ENCODE data around the gene BIRC7. TPM values are rescaled to one million over a fixed set of nuclear protein-coding genes. Genes with fewer than 3 reads are reported as not detected.

BIRC7 gene
- total RNA-seq, 1 experiment from 2014 or later: 0.96 TPM

DNA sequence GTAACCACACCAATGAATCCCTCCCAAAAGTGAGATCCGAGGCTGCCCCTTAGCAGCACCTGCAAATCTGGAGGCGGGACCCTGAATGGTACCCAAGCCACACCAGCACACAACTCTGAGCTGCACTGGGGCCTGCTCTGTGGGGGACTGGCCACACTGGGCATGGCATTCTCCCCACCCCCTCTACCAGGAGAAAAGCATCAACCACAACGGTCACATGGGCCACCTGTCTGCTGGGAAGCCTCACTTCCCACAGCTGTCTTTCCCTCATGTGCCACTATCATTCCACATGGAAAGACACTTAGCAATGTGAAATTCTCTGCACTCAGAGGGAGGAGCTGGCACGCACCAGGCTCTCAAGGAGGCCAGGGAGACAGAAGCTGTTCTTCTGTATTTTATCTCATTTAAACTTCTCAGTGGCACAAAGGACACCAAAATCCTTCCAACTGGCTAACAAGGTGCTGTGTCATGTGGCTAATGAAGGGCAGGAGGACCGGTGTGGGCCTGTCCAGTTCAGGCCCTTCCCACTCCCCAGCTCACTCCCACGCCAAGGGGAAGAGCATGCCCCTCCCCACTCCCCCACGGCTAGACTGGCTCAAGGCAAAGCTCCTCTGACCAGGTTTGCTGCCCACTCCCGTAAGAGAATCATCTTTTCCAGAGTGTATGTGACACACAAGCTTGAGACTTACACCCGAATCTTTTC is 38.8 kb upstream of the BIRC7 start:
- peak; percentile 40; the same call in 1 of the 2 replicates for ATAC-seq

More for the DNA sequence above, 38.8 kb upstream of the BIRC7 start:
- TF ChIP-seq POLR2AphosphoS5 (IDR thresholded peaks at IDR 0.05; ENCODE audit: low read depth, low read length) (no peak), POLR2A (IDR thresholded peaks at IDR 0.05; ENCODE audit: borderline replicate concordance, extremely low read depth, insufficient read depth, insufficient read length) (no peak), EZH2phosphoT487 (IDR thresholded peaks at IDR 0.05; ENCODE audit: borderline replicate concordance) (no peak), ZFX (IDR thresholded peaks at IDR 0.05) (no peak), ELF1 (IDR thresholded peaks at IDR 0.05; ENCODE audit: borderline replicate concordance, low read depth) (no peak), EZH2 (IDR thresholded peaks at IDR 0.05) (no peak), ATF3 (IDR thresholded peaks at IDR 0.05) (no peak), SIN3A (IDR thresholded peaks at IDR 0.05; ENCODE audit: low read depth) (no peak), TCF7L2 (IDR thresholded peaks at IDR 0.05; ENCODE audit: borderline replicate concordance, extremely low read depth, insufficient read depth, insufficient read length) (no peak), RAD21 (IDR thresholded peaks at IDR 0.05; ENCODE audit: low read depth) (no peak), MAX (IDR thresholded peaks at IDR 0.05) (no peak), ZNF274 (IDR thresholded peaks at IDR 0.05; ENCODE audit: low read depth, low read length) (no peak), REST (IDR thresholded peaks at IDR 0.05; ENCODE audit: low read depth) (no peak), FOSL1 (IDR thresholded peaks at IDR 0.05; ENCODE audit: low read depth) (no peak), SP1 (IDR thresholded peaks at IDR 0.05; ENCODE audit: low read depth) (no peak), ZBTB33 (IDR thresholded peaks at IDR 0.05; ENCODE audit: extremely low read depth, insufficient replicate concordance, low read length) (no peak)
- TF ChIP-seq, protein P1, sequence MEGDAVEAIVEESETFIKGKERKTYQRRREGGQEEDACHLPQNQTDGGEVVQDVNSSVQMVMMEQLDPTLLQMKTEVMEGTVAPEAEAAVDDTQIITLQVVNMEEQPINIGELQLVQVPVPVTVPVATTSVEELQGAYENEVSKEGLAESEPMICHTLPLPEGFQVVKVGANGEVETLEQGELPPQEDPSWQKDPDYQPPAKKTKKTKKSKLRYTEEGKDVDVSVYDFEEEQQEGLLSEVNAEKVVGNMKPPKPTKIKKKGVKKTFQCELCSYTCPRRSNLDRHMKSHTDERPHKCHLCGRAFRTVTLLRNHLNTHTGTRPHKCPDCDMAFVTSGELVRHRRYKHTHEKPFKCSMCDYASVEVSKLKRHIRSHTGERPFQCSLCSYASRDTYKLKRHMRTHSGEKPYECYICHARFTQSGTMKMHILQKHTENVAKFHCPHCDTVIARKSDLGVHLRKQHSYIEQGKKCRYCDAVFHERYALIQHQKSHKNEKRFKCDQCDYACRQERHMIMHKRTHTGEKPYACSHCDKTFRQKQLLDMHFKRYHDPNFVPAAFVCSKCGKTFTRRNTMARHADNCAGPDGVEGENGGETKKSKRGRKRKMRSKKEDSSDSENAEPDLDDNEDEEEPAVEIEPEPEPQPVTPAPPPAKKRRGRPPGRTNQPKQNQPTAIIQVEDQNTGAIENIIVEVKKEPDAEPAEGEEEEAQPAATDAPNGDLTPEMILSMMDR (IDR thresholded peaks at IDR 0.05 in 2 of 3, conservative IDR thresholded peaks at IDR 0.05 in 1 of 3; ENCODE audit: borderline replicate concordance in 1 of 3, insufficient read depth in 1 of 3, low read depth in 2 of 3, low read length in 2 of 3): no peak
- no peak overlapping the region for H3K4me3 ChIP-seq (replicated peaks in 1 of 2; ENCODE audit: low read depth in 1 of 2, low read length in 2 of 2)
- intact Hi-C loops (cut with micrococcal nuclease): no loop called here
- no TSS peak for BruUV-seq (replicated peaks)
- peaks cover 73% of the 10 kb centered on the region for H3K79me2 ChIP-seq (ENCODE audit: insufficient read depth, low read length)
- peaks cover 21% of the 10 kb centered on the region; the same call in 1 of the 2 replicates for H4K20me1 ChIP-seq (ENCODE audit: insufficient read depth)
- H3K27me3 ChIP-seq (ENCODE audit: insufficient read depth, low read length): no peaks in the 10 kb centered on the region
- DNase-seq (ENCODE audit: low read depth, low spot score): no peak
- no peak overlapping the region for H3K9ac ChIP-seq (ENCODE audit: low read length)
- H3K9me2 ChIP-seq (ENCODE audit: insufficient read depth): no peaks in the 10 kb centered on the region
- RAD21 ChIA-PET (ENCODE audit: low non-redundant PET in 1 of 2, low total read pairs in 2 of 2, uncharacterized antibody in 2 of 2, unreplicated experiment in 2 of 2): no interaction called here
- no peak overlapping the region for H3K4me2 ChIP-seq (ENCODE audit: low read length)
- H3K9me3 ChIP-seq (ENCODE audit: control insufficient read depth in 1 of 2, insufficient read depth in 1 of 2, low read depth in 1 of 2, low read length in 2 of 2): no peaks in the 10 kb centered on the region
- no peak overlapping the region for H3K27ac ChIP-seq (ENCODE audit: low read depth, low read length)
- no peak overlapping the region for H2AFZ ChIP-seq (ENCODE audit: low read depth, low read length, poor library complexity, severe bottlenecking)
- CTCF ChIA-PET: interaction anchor here (1.8 kb wide), 1 partner anchor 26 kb away, joined by 5 read pairs; no protein-coding TSS in a partner anchor
- H3K4me1 ChIP-seq (ENCODE audit: control insufficient read depth in 1 of 2, insufficient read depth in 2 of 2, low read length in 2 of 2): peaks cover 0 to 2% of the 10 kb centered on the region in 2 experiments; a peak in 2 of 4 replicates
- POLR2A ChIA-PET: no interaction called here
- peaks cover 7 to 29% of the 10 kb centered on the region in 2 experiments; a peak in 3 of 4 replicates for H3K36me3 ChIP-seq (ENCODE audit: control insufficient read depth in 1 of 2, insufficient read depth in 2 of 2, low read length in 2 of 2)
